Measurements from ENCODE around the gene PIGS. TPM values are rescaled to one million over a fixed set of nuclear protein-coding genes. Genes with fewer than 3 reads are reported as not detected.

The PIGS gene
- polyA plus RNA-seq, 1 experiment: 51.8 TPM

DNA sequence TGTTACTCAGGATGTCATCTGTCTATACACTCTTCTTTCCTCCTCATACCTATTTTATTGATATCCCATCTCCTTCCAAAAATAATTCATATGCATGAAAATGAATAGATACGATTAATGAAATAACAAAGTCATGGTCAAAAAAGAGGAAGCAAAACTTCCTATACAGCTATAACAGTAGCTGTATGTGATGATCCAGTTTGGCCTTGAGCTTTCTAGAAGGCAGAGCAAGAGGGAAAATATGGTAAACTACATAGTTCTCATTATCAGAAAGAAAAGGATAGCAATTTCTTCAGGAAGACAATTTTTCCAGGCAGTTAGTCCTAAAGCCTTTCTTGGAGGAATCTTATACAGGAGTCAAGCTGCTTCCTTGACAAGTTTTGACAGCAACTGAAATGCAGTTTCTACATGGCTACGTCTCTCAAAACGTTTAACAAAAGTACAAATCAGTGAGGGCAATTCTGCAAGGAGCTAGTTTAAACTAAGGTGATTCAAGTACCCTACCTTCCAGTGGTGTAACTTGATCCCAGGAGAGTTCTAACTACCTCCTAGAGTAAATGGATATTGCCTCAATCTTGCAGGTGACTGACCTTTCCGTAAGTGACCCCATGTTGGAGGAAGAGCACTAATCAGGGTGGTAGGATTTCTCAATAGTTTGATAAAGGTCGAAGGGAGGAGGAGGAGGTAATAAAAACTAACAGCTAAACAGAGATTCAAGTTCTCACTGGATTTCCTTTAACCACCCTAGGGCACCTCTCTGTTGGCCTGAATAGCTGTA, 26.5 kb upstream of the PIGS start:
- CTCF ChIA-PET: no interaction called here
- Histone ChIP-seq H3K27ac (ENCODE audit: low read depth, low read length) (no peak overlapping the region), H3K4me3 (ENCODE audit: low read depth, low read length) (peak overlapping the region; percentile 88), H3K9me3 (ENCODE audit: control insufficient read depth, insufficient read depth, low read length) (no peaks in the 10 kb centered on the region; the same call in 1 of the 2 replicates), H3K27me3 (ENCODE audit: control insufficient read depth, insufficient read depth, low read length) (no peaks in the 10 kb centered on the region)
- POLR2A ChIA-PET: no interaction called here
- TF ChIP-seq, protein P1, sequence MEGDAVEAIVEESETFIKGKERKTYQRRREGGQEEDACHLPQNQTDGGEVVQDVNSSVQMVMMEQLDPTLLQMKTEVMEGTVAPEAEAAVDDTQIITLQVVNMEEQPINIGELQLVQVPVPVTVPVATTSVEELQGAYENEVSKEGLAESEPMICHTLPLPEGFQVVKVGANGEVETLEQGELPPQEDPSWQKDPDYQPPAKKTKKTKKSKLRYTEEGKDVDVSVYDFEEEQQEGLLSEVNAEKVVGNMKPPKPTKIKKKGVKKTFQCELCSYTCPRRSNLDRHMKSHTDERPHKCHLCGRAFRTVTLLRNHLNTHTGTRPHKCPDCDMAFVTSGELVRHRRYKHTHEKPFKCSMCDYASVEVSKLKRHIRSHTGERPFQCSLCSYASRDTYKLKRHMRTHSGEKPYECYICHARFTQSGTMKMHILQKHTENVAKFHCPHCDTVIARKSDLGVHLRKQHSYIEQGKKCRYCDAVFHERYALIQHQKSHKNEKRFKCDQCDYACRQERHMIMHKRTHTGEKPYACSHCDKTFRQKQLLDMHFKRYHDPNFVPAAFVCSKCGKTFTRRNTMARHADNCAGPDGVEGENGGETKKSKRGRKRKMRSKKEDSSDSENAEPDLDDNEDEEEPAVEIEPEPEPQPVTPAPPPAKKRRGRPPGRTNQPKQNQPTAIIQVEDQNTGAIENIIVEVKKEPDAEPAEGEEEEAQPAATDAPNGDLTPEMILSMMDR (IDR thresholded peaks at IDR 0.05; ENCODE audit: low read depth, low read length): no peak
- no peak for DNase-seq (ENCODE audit: low read depth, low spot score)

DNA sequence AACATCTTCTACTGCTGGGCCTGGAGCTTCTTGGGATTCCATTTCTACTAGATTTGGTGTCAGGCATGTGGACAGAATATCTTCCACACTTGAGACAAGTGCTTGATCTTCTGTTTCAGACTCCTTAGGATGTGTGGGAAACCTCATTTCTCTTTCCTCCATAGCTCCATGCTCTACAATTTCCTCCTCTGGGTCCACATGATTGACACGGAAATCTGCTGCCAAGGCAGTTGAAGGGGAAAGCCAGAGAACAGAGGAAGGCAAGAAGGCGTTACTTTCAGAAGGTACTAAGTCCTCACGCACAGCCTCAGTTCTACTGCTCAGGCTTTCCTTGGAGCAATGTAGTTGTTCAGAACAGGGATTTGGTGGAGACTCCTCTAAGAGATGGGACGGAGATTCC, 20.9 kb upstream of the PIGS start:
- ChIA-PET POLR2A (no interaction called here), CTCF (no interaction called here)
- H3K4me3 ChIP-seq (ENCODE audit: low read depth, low read length): no peak overlapping the region
- H3K27ac ChIP-seq (ENCODE audit: low read depth, low read length): no peak overlapping the region
- H3K27me3 ChIP-seq (ENCODE audit: control insufficient read depth, insufficient read depth, low read length): no peaks in the 10 kb centered on the region
- DNase-seq (ENCODE audit: low read depth, low spot score): no peak
- H3K9me3 ChIP-seq (ENCODE audit: control insufficient read depth, insufficient read depth, low read length): no peaks in the 10 kb centered on the region
- TF ChIP-seq, protein P1 (IDR thresholded peaks at IDR 0.05; ENCODE audit: low read depth, low read length): no peak

DNA sequence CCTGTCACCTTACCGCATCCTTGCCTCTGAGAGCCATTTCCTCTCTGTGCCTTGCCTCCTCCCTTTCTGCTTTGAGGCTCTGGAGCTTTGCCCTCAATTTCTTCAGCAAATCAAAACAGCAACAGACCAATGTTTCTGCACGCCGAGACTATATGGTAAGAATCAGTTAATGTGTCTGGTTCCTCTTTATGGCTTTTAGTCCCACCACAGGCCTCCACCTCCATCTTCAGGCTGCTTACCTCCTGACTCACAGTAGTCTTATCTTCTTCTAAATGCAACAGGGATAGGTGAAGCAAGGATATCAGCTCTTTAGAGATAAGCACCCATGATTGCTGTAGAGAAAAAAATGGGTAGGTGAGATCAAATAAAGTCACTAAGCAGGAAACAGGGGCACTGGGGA, 14.5 kb upstream of the PIGS start:
- no peak overlapping the region for H3K4me3 ChIP-seq (ENCODE audit: low read depth, low read length)
- H3K27ac ChIP-seq (ENCODE audit: low read depth, low read length): no peak overlapping the region
- POLR2A ChIA-PET: no interaction called here
- TF ChIP-seq, protein P1 (IDR thresholded peaks at IDR 0.05; ENCODE audit: low read depth, low read length): no peak
- CTCF ChIA-PET: no interaction called here
- no peak for DNase-seq (ENCODE audit: low read depth, low spot score)
- H3K27me3 ChIP-seq (ENCODE audit: control insufficient read depth, insufficient read depth, low read length): no peaks in the 10 kb centered on the region
- H3K9me3 ChIP-seq (ENCODE audit: control insufficient read depth, insufficient read depth, low read length): no peaks in the 10 kb centered on the region

DNA sequence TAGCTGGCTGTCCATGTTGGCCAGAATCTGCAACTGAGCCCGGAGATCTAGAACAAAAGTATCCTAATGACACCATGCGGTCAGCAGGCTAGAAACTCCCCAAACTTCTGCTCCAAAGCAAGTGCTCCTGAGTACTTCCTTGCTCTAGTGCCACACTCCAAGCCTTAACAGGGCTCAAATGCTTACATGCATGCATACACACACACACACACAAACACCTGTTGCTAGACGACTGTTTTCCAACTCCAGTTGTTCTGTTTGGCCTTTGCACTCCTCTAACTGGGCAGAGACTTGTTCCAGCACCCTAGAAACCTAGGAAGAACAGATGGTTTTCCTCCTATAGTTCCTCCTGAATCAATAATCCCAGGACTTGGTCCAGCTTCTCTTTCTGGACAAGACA, 13.1 kb upstream of the PIGS start:
- ChIA-PET POLR2A (no interaction called here), CTCF (no interaction called here)
- Histone ChIP-seq H3K4me3 (ENCODE audit: low read depth, low read length) (no peak overlapping the region), H3K27ac (ENCODE audit: low read depth, low read length) (no peak overlapping the region), H3K27me3 (ENCODE audit: control insufficient read depth, insufficient read depth, low read length) (no peaks in the 10 kb centered on the region), H3K9me3 (ENCODE audit: control insufficient read depth, insufficient read depth, low read length) (no peaks in the 10 kb centered on the region)
- TF ChIP-seq, protein P1 (IDR thresholded peaks at IDR 0.05; ENCODE audit: low read depth, low read length): no peak
- DNase-seq (ENCODE audit: low read depth, low spot score): no peak

DNA sequence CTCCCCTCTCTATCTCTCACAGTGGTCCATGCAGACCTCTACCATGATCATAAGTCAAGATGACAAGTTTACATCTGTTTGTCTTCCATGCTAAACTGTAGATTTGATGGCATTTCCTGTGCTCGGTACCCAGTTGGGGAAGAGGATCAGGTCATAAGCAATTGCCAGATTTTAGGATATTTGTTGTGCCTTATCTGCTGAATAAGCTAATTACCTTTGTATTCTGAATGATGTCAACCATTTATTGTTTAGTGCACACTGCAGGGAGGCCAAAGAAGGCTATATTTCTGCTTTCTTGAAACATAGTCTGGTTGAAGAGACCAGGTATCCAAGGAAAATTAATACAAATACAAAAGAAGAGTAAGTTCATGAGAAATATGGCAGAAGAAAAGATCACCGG, 11.2 kb upstream of the PIGS start:
- no peak overlapping the region for H3K27ac ChIP-seq (ENCODE audit: low read depth, low read length)
- TF ChIP-seq, protein P1 (IDR thresholded peaks at IDR 0.05; ENCODE audit: low read depth, low read length): no peak
- DNase-seq (ENCODE audit: low read depth, low spot score): no peak
- ChIA-PET POLR2A (no interaction called here), CTCF (no interaction called here)
- no peak overlapping the region for H3K4me3 ChIP-seq (ENCODE audit: low read depth, low read length)
- no peaks in the 10 kb centered on the region for H3K9me3 ChIP-seq (ENCODE audit: control insufficient read depth, insufficient read depth, low read length)
- H3K27me3 ChIP-seq (ENCODE audit: control insufficient read depth, insufficient read depth, low read length): no peaks in the 10 kb centered on the region

Data from AG04450 (cell line).